ENCODE results near the gene SNTB2. TPM values are rescaled to one million over a fixed set of nuclear protein-coding genes. Genes with fewer than 3 reads are reported as not detected.

The SNTB2 gene
- total RNA-seq, 2 experiments from 2014 or later, result 15.7 to 17.2 TPM

- Mint-ChIP-seq H3K27ac (no peak overlapping the region), H3K9me3 (ENCODE audit: low read depth) (no peaks in the 10 kb centered on the region), H3K4me1 (peaks cover 23% of the 10 kb centered on the region), H3K36me3 (ENCODE audit: low read depth) (peaks cover 7% of the 10 kb centered on the region), H3K27me3 (no peaks in the 10 kb centered on the region), H3K4me3 (no peak overlapping the region)
- DNase-seq, result no peak
- POLR2A ChIA-PET, result no interaction called here
- ATAC-seq, result no peak
- CTCF ChIA-PET, result interaction anchor here (0.6 to 1.9 kb wide), 4 partner anchors 16 to 103 kb away, joined by 3 to 6 read pairs (median 3); no protein-coding TSS in a partner anchor
- intact Hi-C loops (cut with DNase I, micrococcal nuclease), result no loop called here
These were observed 4.1 kb upstream of the SNTB2 start for GRCh38 chr16:69182730-69183416.

GRCh38 chr16:69187446-69188235 is 677 bp downstream of the SNTB2 start:
- intact Hi-C loops (cut with DNase I, micrococcal nuclease), result loop anchor here (1.0 to 5.0 kb wide), 7 partner anchors 21 to 1525 kb away; partner anchors contain the start of genes CHTF8 (in 2 of the 2), UTP4 (in 2 of the 2), ACD (in 1 of the 2) and PARD6A (in 1 of the 2)
- ChIA-PET CTCF (interaction anchor here (0.5 to 1.9 kb wide), 11 partner anchors 14 to 294 kb away, joined by 3 to 10 read pairs (median 3); no protein-coding TSS in a partner anchor), POLR2A (interaction anchor here (0.7 to 1.8 kb wide), 3 partner anchors 17 to 21 kb away, joined by 3 to 15 read pairs (median 9); no protein-coding TSS in a partner anchor)
- Mint-ChIP-seq H3K4me1 (peaks cover 51% of the 10 kb centered on the region), H3K4me3 (peak overlapping the region; percentile 83), H3K27ac (peak overlapping the region; percentile 79), H3K36me3 (ENCODE audit: low read depth) (peaks cover 7% of the 10 kb centered on the region), H3K9me3 (ENCODE audit: low read depth) (no peaks in the 10 kb centered on the region), H3K27me3 (no peaks in the 10 kb centered on the region)
- DNase-seq, result peak; percentile 69
- peak; percentile 33 for ATAC-seq

- Mint-ChIP-seq H3K4me1 (peaks cover 51% of the 10 kb centered on the region), H3K27ac (peak overlapping the region; percentile 79), H3K4me3 (peak overlapping the region; percentile 83), H3K9me3 (ENCODE audit: low read depth) (no peaks in the 10 kb centered on the region), H3K36me3 (ENCODE audit: low read depth) (peaks cover 7% of the 10 kb centered on the region), H3K27me3 (no peaks in the 10 kb centered on the region)
- peak; percentile 28 for DNase-seq
- no peak for ATAC-seq
- ChIA-PET CTCF (interaction anchor here (0.5 to 1.1 kb wide), 6 partner anchors 13 to 294 kb away, joined by 3 to 9 read pairs (median 3); no protein-coding TSS in a partner anchor), POLR2A (interaction anchor here (0.5 to 1.8 kb wide), 2 partner anchors 21 to 52 kb away, joined by 3 to 9 read pairs; no protein-coding TSS in a partner anchor)
- intact Hi-C loops (cut with DNase I, micrococcal nuclease), result loop anchor here in 1 of 2 experiments (5.0 kb wide), 1 partner anchor 1526 kb away; the partner anchor contains the start of genes ACD and PARD6A
These were observed 1.2 kb downstream of the SNTB2 start for GRCh38 chr16:69188236-69188549.

- DNase-seq, result no peak
- H3K27me3 Mint-ChIP-seq, result no peaks in the 10 kb centered on the region
- H3K27ac Mint-ChIP-seq, result no peak overlapping the region
- POLR2A ChIA-PET, result interaction anchor here (0.5 to 1.8 kb wide), 2 partner anchors 22 to 53 kb away, joined by 3 to 9 read pairs; no protein-coding TSS in a partner anchor
- no peak for ATAC-seq
- H3K4me3 Mint-ChIP-seq, result peak overlapping the region; percentile 83
- H3K4me1 Mint-ChIP-seq, result peaks cover 50% of the 10 kb centered on the region
- H3K36me3 Mint-ChIP-seq (ENCODE audit: low read depth), result peaks cover 7% of the 10 kb centered on the region
- intact Hi-C loops (cut with DNase I, micrococcal nuclease), result loop anchor here in 1 of 2 experiments (5.0 kb wide), 1 partner anchor 1526 kb away; the partner anchor contains the start of genes ACD and PARD6A
- H3K9me3 Mint-ChIP-seq (ENCODE audit: low read depth), result no peaks in the 10 kb centered on the region
- CTCF ChIA-PET, result interaction anchor here (0.7 to 1.1 kb wide), 4 partner anchors 13 to 76 kb away, joined by 3 to 9 read pairs (median 3); no protein-coding TSS in a partner anchor
These were observed 1.8 kb downstream of the SNTB2 start for GRCh38 chr16:69188716-69189115.

- Mint-ChIP-seq H3K9me3 (ENCODE audit: low read depth) (no peaks in the 10 kb centered on the region), H3K4me3 (no peak overlapping the region), H3K27me3 (no peaks in the 10 kb centered on the region), H3K27ac (no peak overlapping the region), H3K4me1 (peaks cover 41% of the 10 kb centered on the region), H3K36me3 (ENCODE audit: low read depth) (peaks cover 4% of the 10 kb centered on the region)
- POLR2A ChIA-PET, result interaction anchor here (0.5 kb wide), 1 partner anchor 395 kb away, joined by 3 read pairs; no protein-coding TSS in a partner anchor
- ATAC-seq (no peak), DNase-seq (no peak)
- intact Hi-C loops (cut with DNase I, micrococcal nuclease), result no loop called here
- CTCF ChIA-PET, result interaction anchor here (0.6 kb wide), 1 partner anchor 1163 kb away, joined by 3 read pairs; no protein-coding TSS in a partner anchor
These were observed 3.2 kb downstream of the SNTB2 start for GRCh38 chr16:69190046-69190588.

- Mint-ChIP-seq H3K36me3 (ENCODE audit: low read depth) (peaks cover 4% of the 10 kb centered on the region), H3K4me1 (peaks cover 38% of the 10 kb centered on the region), H3K4me3 (no peak overlapping the region), H3K27me3 (no peaks in the 10 kb centered on the region), H3K27ac (no peak overlapping the region), H3K9me3 (ENCODE audit: low read depth) (no peaks in the 10 kb centered on the region)
- DNase-seq, result no peak
- intact Hi-C loops (cut with DNase I, micrococcal nuclease), result no loop called here
- CTCF ChIA-PET, result no interaction called here
- POLR2A ChIA-PET, result interaction anchor here (0.5 kb wide), 1 partner anchor 394 kb away, joined by 3 read pairs; no protein-coding TSS in a partner anchor
- ATAC-seq, result no peak
These were observed 3.6 kb downstream of the SNTB2 start for GRCh38 chr16:69190598-69190997.

- ChIA-PET CTCF (no interaction called here), POLR2A (interaction anchor here (0.6 kb wide), 2 partner anchors 162 to 828 kb away, joined by 5 to 9 read pairs; no protein-coding TSS in a partner anchor)
- Mint-ChIP-seq H3K27ac (no peak overlapping the region), H3K27me3 (no peaks in the 10 kb centered on the region), H3K9me3 (ENCODE audit: low read depth) (no peaks in the 10 kb centered on the region), H3K4me3 (no peak overlapping the region), H3K36me3 (ENCODE audit: low read depth) (peaks cover 4% of the 10 kb centered on the region), H3K4me1 (peaks cover 35% of the 10 kb centered on the region)
- intact Hi-C loops (cut with DNase I, micrococcal nuclease), result no loop called here
- ATAC-seq (no peak), DNase-seq (no peak)
These were observed 4.2 kb downstream of the SNTB2 start for GRCh38 chr16:69191136-69191535.

- intact Hi-C loops (cut with DNase I, micrococcal nuclease), result no loop called here
- CTCF ChIA-PET, result no interaction called here
- ATAC-seq, result no peak
- H3K4me1 Mint-ChIP-seq, result peaks cover 21% of the 10 kb centered on the region
- POLR2A ChIA-PET, result no interaction called here
- no peak for DNase-seq
- peaks cover 4% of the 10 kb centered on the region for H3K36me3 Mint-ChIP-seq (ENCODE audit: low read depth)
- no peaks in the 10 kb centered on the region for H3K9me3 Mint-ChIP-seq (ENCODE audit: low read depth)
- H3K27me3 Mint-ChIP-seq, result no peaks in the 10 kb centered on the region
- H3K27ac Mint-ChIP-seq, result no peak overlapping the region
- H3K4me3 Mint-ChIP-seq, result no peak overlapping the region
These were observed 6.9 kb downstream of the SNTB2 start for GRCh38 chr16:69193855-69194254.

GRCh38 chr16:69194488-69194887 is 7.5 kb downstream of the SNTB2 start:
- DNase-seq, result no peak
- ATAC-seq, result no peak
- Mint-ChIP-seq H3K27me3 (no peaks in the 10 kb centered on the region), H3K4me1 (peaks cover 18% of the 10 kb centered on the region), H3K4me3 (no peak overlapping the region), H3K36me3 (ENCODE audit: low read depth) (peaks cover 4% of the 10 kb centered on the region), H3K27ac (no peak overlapping the region), H3K9me3 (ENCODE audit: low read depth) (no peaks in the 10 kb centered on the region)
- POLR2A ChIA-PET, result no interaction called here
- intact Hi-C loops (cut with DNase I, micrococcal nuclease), result no loop called here
- CTCF ChIA-PET, result interaction anchor here (0.6 to 0.8 kb wide), 2 partner anchors 21 to 673 kb away, joined by 3 to 4 read pairs; no protein-coding TSS in a partner anchor

- H3K9me3 Mint-ChIP-seq (ENCODE audit: low read depth), result no peaks in the 10 kb centered on the region
These were observed 8.5 kb downstream of the SNTB2 start for GRCh38 chr16:69195369-69196029.

More at GRCh38 chr16:69195369-69196029, 8.5 kb downstream of the SNTB2 start:
- Mint-ChIP-seq H3K4me1 (peaks cover 14% of the 10 kb centered on the region), H3K27me3 (no peaks in the 10 kb centered on the region), H3K36me3 (ENCODE audit: low read depth) (peaks cover 4% of the 10 kb centered on the region), H3K27ac (no peak overlapping the region), H3K4me3 (no peak overlapping the region)
- DNase-seq (no peak), ATAC-seq (no peak)
- ChIA-PET CTCF (interaction anchor here (0.6 to 0.8 kb wide), 3 partner anchors 20 to 56 kb away, joined by 3 to 4 read pairs (median 3); no protein-coding TSS in a partner anchor), POLR2A (no interaction called here)
- intact Hi-C loops (cut with DNase I, micrococcal nuclease), result no loop called here

Data from activated CD4-positive, alpha-beta T cell treated with anti-CD3 and anti-CD28 coated beads for 36 hours (primary cell).